Gastroesophageal sphincter (tissue), 3 donors: Measurements from ENCODE around the gene L3HYPDH.

Source experiments
- EP300 ChIP-seq: sonication (generic); formaldehyde crosslinking; IDR thresholded peaks from one replicate; pipeline ENCODE4 v1.6.1; 2017; ENCODE audit warnings: antibody characterized with exemption, mild to moderate bottlenecking
- POLR2A ChIP-seq, 2 donors: fragments of 450-650 bp; IDR thresholded peaks; one replicate each; pipeline ENCODE4 v1.6.1; 2017; ENCODE audit warnings: antibody characterized with exemption in 2 of 2, mild to moderate bottlenecking in 2 of 2, moderate library complexity in 1 of 2
- POLR2AphosphoS5 ChIP-seq: sonication (generic); formaldehyde crosslinking; IDR thresholded peaks from one replicate; pipeline ENCODE4 v1.6.1; 2017; ENCODE audit warnings: antibody characterized with exemption
- TF ChIP-seq, protein P1 (sequence below), 4 experiments: fragments of 200-600 bp in 2 of 4; fragments of 450-650 bp in 2 of 4; sonication (generic) in 1 of 4; IDR thresholded peaks; one replicate each; pipeline ENCODE4 v1.5.1; 2017 to 2019; ENCODE audit warnings: antibody characterized with exemption in 4 of 4, mild to moderate bottlenecking in 2 of 4, moderate library complexity in 2 of 4

DNA sequence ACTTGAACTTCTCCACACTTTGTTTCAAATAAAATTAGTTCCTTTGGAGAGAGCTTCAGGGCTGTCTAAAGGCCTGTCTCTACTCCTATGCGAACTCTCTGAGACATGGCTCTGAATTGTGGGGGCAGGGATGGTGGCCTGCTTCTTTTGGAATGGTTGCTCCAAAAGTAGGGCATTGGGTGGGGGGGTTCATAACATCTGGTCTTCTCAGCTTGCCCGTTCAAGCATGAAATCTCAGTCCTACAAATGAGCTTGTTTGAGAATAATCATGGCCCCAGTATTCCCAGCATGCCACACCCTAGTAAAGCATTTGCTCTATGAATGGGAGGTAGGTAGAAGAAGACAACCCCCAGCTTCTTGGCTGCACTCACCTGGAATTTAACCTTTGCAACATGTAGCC is 25.7 kb downstream of the L3HYPDH start:
- TF ChIP-seq, protein P1, sequence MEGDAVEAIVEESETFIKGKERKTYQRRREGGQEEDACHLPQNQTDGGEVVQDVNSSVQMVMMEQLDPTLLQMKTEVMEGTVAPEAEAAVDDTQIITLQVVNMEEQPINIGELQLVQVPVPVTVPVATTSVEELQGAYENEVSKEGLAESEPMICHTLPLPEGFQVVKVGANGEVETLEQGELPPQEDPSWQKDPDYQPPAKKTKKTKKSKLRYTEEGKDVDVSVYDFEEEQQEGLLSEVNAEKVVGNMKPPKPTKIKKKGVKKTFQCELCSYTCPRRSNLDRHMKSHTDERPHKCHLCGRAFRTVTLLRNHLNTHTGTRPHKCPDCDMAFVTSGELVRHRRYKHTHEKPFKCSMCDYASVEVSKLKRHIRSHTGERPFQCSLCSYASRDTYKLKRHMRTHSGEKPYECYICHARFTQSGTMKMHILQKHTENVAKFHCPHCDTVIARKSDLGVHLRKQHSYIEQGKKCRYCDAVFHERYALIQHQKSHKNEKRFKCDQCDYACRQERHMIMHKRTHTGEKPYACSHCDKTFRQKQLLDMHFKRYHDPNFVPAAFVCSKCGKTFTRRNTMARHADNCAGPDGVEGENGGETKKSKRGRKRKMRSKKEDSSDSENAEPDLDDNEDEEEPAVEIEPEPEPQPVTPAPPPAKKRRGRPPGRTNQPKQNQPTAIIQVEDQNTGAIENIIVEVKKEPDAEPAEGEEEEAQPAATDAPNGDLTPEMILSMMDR (IDR thresholded peaks at IDR 0.05) = no peak
- TF ChIP-seq POLR2AphosphoS5 (no peak), EP300 (no peak), POLR2A (IDR thresholded peaks at IDR 0.05) (no peak)
